Activated CD4-positive, alpha-beta T cell treated with anti-CD3 and anti-CD28 coated beads, Interleukin-2, amount 50 U/mL, for 1 hour (primary cell): ENCODE measurements around the gene KCTD2.

Source experiments
- DNase-seq: peaks from one replicate; pipeline ENCODE4 v3.0.0-alpha.2; 2020

KCTD2 gene

GRCh38 chr17:75078284-75079022, 31.4 kb downstream of the KCTD2 start:
- DNase-seq, result no peak

DNA sequence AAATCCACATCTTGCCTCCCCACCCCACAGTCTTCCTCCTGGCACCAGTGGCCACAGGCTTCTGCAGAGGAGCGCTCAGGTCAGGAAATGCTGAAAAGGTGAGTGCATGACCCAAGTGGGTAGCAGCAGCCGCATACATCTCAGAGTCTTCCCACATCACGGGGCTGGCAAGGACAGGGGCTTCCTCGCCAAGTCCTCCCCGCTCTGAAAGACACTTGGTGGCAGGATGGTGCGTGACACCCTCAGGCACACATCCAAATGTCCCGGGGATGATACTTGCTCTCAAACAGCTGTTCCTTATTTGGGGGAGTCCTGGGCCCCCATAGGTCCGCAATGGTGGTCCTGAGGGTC, 32.0 kb downstream of the KCTD2 start:
- no peak for DNase-seq

DNA sequence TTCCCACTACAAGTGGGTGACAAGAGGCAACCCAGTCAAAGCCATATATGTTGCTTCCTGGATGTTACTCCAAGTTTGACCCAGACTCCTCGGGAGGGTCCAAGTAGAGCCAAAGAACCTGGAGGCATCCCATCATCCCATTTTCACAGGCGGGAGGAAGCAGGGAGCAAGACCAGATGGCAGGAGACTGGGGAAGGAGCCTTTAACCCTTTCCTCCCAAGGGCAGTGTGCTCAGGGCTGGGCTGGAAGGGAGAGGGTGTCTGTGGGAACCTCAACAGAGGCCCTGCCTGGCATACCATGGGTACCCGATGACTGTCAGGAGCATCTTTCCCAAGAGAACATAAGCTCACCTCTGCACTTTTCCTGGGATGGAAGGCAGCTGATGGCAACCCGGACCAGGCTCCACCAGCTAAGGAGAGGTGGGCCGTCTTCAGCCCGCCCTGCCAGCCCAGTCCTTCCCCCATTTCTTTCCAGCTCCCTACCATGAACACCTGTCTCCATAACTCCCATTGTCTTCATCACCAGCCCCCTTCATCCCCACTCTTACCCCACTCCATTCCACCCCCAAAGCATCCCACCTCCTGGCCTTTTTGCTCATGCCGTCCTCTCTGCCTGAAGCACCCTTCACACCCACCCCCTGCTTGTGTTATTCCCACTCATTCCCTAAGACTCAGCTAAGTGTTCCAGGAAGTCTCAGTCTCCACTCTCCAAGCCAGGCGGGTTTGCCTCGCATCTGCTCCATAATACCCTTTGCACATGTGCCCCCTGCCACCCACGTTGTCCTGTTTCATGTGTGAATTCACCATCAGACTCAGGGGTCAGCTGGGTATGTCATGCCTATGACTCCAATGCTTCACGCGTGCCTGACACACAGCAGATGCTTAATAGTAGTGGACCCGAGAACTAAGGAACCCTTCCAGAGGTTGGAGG, 34.9 kb downstream of the KCTD2 start:
- no peak for DNase-seq

DNA sequence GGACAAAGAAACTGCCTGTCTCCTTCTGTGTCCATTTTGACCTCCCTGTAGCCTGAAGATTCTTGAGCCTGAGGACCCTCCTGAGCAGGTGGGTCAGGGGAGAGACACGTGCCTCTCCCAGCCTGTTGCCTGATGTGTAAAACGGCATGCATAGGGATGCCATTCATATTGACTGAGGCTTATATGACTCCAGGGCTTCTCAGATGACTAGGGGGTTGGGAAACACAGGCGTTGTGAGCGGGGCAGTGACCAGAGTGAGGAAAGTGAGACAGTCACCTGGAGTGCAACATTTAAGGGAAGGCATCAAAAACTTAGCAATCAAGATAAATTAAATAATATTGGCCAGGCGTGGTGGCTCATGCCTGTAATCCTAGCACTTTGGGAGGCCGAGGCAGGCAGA, 35.7 kb downstream of the KCTD2 start:
- DNase-seq, result no peak

GRCh38 chr17:75084039-75084660, 37.1 kb downstream of the KCTD2 start:
- DNase-seq, result no peak

DNA sequence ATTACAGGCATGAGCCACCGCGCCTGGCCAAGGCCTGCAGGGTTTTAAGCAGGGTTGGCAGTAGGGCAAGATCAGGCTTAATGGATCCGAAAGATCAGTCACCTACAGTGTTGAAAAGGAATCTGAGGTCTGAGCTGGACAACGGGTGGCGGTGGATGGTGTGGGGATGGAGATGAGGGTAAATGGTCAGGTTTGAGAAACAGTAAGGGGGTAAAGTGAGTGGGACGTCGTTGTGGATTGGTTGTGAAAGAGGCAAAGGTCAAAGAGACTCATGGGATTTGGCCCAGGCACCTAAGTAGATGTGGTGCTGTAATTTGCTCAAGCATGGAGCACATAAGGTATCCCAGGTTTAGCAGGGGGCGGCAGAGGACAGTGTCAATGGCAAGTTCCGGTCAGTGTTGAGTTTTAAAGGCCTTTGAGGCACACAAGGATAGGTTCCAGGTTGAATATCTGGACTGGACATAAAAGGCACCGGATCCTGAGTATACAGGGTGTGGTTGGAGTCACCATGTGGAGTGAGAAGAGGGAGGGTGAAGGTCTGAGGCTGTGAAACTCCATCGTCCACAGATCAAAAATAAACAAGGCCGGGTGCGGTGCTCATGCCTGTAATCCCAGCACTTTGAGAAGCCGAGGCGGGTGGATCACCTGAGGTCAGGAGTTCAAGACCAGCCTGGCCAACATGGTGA, 39.6 kb downstream of the KCTD2 start:
- DNase-seq, result no peak

GRCh38 chr17:75087182-75087557, 40.1 kb downstream of the KCTD2 start:
- no peak for DNase-seq

- peak; percentile 21 for DNase-seq
Measured at GRCh38 chr17:75087558-75088453, 40.8 kb downstream of the KCTD2 start, which contains the start of gene SLC16A5. Gene SLC16A5, plus strand, starts transcription at chr17:75087954. Its CDS starts 5,683 bp downstream, at chr17:75093637.

DNA sequence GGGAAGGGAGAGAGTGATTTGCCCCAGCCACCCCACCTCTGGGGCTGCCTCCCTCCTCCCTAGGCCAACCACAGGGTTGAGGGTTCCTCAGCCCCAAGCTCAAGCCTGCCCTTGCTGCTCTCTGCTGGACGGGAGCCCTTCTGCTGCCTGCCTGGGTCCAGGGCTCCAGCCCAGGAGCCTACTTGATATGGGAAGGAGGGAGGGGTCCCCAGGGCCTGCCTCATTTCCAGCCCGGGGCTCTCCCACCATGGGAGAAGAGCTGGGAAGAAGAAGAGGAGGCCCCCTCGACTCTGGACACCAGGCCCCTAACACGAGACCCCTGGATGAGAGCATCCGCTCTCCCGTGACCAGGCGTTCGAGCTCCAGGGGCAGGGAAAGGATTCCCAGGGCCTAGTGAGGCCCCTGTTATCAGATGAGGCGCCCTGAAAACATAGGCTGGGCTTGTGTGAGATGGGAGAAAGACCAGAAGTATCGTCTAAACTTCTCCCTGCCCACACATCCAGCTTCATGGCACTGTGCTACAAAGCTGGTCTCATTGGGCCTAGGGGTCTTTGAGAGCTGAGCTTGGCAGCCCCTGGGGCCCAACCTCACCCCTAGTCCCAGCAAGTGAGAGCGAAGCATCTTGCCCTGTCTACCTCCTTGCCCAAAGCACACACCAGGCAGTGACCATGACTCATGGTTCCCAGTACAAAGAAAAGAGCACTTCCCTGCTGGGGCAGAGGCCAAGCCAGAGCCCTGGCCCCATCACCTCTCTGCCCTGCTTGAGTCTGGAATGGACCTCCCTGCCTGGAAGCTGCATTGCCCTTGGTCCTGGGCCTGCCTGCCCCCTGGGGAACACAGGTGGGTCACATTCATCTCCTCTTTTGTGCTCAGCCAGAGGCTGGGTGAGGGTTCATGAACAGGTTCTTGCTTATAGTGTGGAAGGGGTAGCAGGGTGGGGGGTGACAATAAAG, 41.7 kb downstream of the KCTD2 start:
- no peak for DNase-seq

GRCh38 chr17:75090871-75091854, 44.1 kb downstream of the KCTD2 start:
- DNase-seq, result no peak

- DNase-seq, result no peak
Measured at GRCh38 chr17:75091855-75092327, 44.9 kb downstream of the KCTD2 start.

GRCh38 chr17:75093548-75094158, 46.6 kb downstream of the KCTD2 start:
- DNase-seq, result no peak

DNA sequence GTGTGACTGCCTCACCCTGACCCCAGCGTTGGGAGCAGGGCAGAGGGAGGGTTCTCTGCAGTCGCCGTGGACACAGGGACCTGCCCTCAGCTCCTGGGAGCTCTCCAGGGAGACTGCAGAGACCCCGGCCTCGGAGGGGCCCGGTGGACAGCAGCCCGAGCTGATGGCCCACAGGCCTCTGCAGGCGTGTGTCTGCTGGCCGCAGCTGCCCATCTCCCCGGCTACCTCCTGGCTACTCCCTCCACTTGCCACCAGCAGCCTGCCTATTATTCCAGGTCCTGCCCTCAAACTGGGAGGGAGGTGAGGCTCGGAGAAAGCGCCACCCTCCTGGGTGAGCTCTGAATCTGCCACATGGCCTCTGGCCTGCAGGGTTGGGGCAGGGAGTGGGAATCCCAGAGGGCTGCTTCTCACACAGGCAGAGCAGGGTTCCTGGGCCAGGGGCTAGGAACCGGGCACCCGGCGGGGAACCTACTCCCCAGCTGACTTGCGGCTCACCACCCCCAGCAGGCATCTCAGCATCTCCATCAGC, 47.9 kb downstream of the KCTD2 start:
- DNase-seq, result no peak

GRCh38 chr17:75096082-75096625, 49.1 kb downstream of the KCTD2 start:
- DNase-seq, result no peak

- DNase-seq, result no peak
Measured at GRCh38 chr17:75097865-75098264, 50.8 kb downstream of the KCTD2 start.

GRCh38 chr17:75098861-75099260, 51.8 kb downstream of the KCTD2 start:
- no peak for DNase-seq

DNA sequence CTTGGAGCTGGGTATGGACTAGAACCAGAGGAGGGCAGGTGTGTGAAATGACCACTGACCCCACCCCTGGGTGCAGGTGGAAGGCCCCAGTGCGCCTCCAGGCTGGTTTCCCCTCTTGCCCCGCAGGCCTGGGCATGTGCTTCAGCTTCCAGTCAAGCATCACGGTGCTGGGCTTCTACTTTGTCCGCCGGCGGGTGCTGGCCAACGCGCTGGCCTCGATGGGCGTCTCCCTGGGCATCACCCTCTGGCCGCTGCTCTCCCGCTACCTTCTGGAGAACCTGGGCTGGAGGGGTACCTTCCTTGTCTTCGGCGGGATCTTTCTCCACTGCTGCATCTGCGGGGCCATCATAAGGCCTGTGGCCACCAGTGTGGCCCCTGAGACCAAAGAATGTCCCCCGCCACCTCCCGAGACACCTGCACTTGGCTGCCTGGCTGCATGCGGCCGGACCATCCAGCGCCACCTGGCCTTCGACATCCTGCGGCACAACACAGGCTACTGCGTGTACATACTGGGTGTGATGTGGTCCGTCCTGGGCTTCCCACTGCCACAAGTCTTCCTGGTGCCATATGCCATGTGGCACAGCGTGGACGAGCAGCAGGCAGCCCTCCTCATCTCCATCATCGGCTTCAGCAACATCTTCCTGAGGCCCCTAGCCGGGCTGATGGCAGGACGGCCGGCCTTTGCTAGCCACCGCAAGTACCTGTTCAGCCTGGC, 53.0 kb downstream of the KCTD2 start:
- DNase-seq, result no peak

DNA sequence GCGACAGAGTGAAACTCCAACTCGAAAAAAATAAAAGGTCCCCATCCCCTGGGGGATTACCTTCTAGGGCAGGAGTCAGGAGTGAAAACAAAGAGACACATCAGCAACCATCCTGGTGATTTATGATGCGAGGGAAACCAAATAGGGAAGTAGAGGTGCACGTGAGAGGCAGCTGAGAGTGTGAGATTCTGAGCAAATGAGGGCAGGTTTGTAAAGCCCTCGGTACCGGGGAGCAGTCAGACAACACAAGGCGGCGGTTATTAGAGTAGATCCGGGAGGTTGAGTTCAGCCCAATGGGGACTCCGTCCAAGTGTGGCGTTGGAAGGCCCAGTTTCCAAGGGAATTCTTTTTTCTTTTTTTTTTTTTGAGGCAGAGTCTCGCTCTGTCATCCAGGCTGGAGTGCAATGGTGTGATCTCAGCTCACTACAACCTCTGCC, 55.4 kb downstream of the KCTD2 start:
- DNase-seq, result no peak
